GM12801 (cell line): Measurements from ENCODE around the gene SLC20A1.

Source experiments
- TF ChIP-seq, protein P1 (sequence below): IDR thresholded peaks from one replicate; pipeline ENCODE4 v1.5.1; 2011; ENCODE audit warnings: control low read depth; ENCODE audit not compliant: insufficient read length; ENCODE audit errors: extremely low read depth

SLC20A1 gene

GRCh38 chr2:112604952-112605351 lies 40.8 kb upstream of the SLC20A1 start:
- TF ChIP-seq, protein P1, sequence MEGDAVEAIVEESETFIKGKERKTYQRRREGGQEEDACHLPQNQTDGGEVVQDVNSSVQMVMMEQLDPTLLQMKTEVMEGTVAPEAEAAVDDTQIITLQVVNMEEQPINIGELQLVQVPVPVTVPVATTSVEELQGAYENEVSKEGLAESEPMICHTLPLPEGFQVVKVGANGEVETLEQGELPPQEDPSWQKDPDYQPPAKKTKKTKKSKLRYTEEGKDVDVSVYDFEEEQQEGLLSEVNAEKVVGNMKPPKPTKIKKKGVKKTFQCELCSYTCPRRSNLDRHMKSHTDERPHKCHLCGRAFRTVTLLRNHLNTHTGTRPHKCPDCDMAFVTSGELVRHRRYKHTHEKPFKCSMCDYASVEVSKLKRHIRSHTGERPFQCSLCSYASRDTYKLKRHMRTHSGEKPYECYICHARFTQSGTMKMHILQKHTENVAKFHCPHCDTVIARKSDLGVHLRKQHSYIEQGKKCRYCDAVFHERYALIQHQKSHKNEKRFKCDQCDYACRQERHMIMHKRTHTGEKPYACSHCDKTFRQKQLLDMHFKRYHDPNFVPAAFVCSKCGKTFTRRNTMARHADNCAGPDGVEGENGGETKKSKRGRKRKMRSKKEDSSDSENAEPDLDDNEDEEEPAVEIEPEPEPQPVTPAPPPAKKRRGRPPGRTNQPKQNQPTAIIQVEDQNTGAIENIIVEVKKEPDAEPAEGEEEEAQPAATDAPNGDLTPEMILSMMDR = no peak

DNA sequence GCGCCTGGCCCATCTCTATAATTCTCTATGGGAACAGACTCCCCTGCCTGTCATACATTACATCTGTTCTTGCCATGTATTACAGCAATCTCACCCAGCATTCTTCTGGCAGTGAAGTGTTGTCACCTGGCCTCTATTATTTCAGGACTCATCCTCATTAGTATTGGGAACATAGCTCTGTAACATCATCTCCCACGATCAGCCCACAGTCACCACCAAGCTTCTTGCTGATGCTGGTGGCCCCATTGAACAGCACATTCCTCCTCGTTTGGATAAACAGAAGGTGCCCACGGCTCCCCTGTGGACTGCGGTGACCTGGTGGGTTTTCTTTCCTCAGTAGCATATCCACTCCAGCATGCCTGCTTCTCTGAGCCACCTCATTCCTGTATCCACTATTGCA lies 39.8 kb upstream of the SLC20A1 start:
- TF ChIP-seq, protein P1 = no peak

DNA sequence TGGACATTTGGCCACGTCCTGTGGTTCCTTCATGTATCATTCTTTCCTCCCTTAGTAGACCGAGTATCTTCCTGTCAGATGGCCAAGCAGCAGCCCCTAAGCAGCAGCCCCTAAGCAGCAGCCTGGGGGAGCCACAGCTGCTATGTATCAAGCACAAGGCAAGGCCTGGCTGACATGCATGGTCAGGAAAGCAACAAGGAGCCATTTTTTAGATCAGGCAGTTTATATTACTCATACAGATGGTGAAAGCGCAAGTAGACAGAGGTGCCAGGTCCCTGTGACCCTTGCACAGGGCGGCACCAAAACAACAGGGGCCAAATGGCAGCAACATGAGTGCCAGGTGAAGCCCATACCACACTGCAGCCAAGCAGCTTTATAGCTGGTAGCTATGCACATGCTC lies 39.2 kb upstream of the SLC20A1 start:
- TF ChIP-seq, protein P1 = no peak

- TF ChIP-seq, protein P1 = no peak
Observed at GRCh38 chr2:112607680-112608438, 37.9 kb upstream of the SLC20A1 start.

DNA sequence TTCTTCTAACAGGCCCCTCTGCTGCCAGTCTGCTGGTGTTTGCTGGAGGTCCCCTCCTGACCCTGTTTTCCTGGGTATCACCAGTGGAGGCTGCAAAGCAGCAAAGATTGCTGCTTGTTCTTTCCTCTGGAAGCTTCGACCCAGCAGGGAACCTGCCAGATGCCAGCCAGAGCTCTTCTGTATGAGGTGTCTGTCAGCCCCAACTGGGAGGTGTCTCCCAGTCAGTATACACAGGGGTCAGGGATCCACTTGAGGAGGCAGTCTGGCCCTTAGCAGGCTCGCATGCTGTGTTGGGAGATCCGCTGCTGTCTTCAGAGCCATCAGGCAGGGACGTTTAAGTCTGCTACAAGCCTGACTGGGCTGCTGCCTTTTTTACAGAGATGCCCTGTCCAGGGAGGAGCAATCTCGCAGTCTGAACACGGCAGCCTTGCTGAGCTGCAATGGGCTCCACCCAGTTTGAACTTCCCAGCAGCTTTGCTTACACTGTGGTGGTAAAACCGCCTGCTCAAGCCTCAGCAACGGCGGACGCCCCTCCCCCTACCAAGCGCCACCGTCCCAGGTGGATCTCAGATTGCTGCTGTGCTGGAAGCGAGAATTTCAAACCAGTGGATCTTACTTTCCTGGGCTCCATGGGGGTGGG lies 31.4 kb upstream of the SLC20A1 start:
- TF ChIP-seq, protein P1 = no peak

GRCh38 chr2:112615051-112615450 lies 30.7 kb upstream of the SLC20A1 start:
- TF ChIP-seq, protein P1 = no peak

DNA sequence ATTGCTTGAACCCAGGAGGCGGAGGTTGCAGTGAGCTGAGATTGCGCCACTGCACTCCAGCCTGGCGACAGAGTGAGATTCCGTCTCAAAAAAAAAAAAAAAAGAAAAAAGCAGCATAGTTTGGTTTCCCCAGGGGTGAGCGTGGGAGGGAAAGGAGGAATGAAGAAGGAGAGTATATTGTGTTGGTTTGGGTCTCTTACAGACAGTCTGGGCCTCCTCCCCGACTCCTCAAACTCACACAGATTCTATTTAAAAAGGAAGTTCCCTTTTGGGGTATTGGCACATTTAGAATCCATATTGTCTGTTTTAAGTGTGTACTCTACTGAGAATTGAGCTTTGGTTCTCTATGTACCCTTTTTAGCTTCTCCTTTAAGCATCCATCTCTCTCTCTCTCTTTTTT lies 27.4 kb upstream of the SLC20A1 start:
- TF ChIP-seq, protein P1 = no peak
